ENCODE data around the gene FAIM2. TPM values are rescaled to one million over a fixed set of nuclear protein-coding genes. Genes with fewer than 3 reads are reported as not detected.

Gene FAIM2
- total and polyA plus RNA-seq, 2 experiments from 2014 or later: 0.61 to 2.0 TPM

GRCh38 chr12:49905718-49906314 is 2.1 kb upstream of the FAIM2 start:
- no peaks in the 10 kb centered on the region for H3F3A ChIP-seq (replicated peaks; ENCODE audit: low read depth)
- no peak overlapping the region for H3K4me2 ChIP-seq
- H3K27ac Mint-ChIP-seq: no peak overlapping the region
- H3K27me3 Mint-ChIP-seq (ENCODE audit: insufficient read depth, low read depth, poor library complexity): peaks cover 24% of the 10 kb centered on the region
- DNase-seq (ENCODE audit: low spot score) (no peak), ATAC-seq (no peak)
- H3K79me2 ChIP-seq (replicated peaks; ENCODE audit: insufficient read depth): no peaks in the 10 kb centered on the region
- H4K20me1 ChIP-seq (replicated peaks; ENCODE audit: insufficient read depth): no peaks in the 10 kb centered on the region
- no peak for TF ChIP-seq REST (IDR thresholded peaks at IDR 0.05; ENCODE audit: unreplicated experiment)
- TF ChIP-seq CREB1 (CRISPR knock-in tag; IDR thresholded peaks at IDR 0.05; ENCODE audit: low read depth): no peak
- no peak for TF ChIP-seq ZNF331 (CRISPR knock-in tag; IDR thresholded peaks at IDR 0.05; ENCODE audit: low read depth)
- TF ChIP-seq JUNB (IDR thresholded peaks at IDR 0.05; ENCODE audit: unreplicated experiment): no peak
- no peak for TF ChIP-seq EZH2phosphoT487 (IDR thresholded peaks at IDR 0.05; ENCODE audit: unreplicated experiment)
- no peak for TF ChIP-seq ZNF462 (CRISPR knock-in tag; IDR thresholded peaks at IDR 0.05)
- no peak for TF ChIP-seq NANOG (IDR thresholded peaks at IDR 0.05; ENCODE audit: borderline replicate concordance)
- TF ChIP-seq POLR2AphosphoS5 (IDR thresholded peaks at IDR 0.05; ENCODE audit: low read depth): no peak
- TF ChIP-seq ETS1 (IDR thresholded peaks at IDR 0.05): no peak
- TF ChIP-seq CTCF (conservative IDR thresholded peaks at IDR 0.05; ENCODE audit: low read depth in 2 of 2): no peak
- no peak for TF ChIP-seq EZH2 (IDR thresholded peaks at IDR 0.05; ENCODE audit: low read depth, unreplicated experiment)
- no peak for TF ChIP-seq ZNF114 (CRISPR knock-in tag; IDR thresholded peaks at IDR 0.05)
- TF ChIP-seq STAT1 (IDR thresholded peaks at IDR 0.05; ENCODE audit: unreplicated experiment): no peak
- peaks cover 37% of the 10 kb centered on the region for H3K4me1 Mint-ChIP-seq
- no peak overlapping the region for H3K4me3 ChIP-seq
- H3K4me3 Mint-ChIP-seq: no peak overlapping the region
- peaks cover 19% of the 10 kb centered on the region for H3K27me3 ChIP-seq (ENCODE audit: insufficient read depth)
- no peaks in the 10 kb centered on the region for H3K36me3 ChIP-seq (ENCODE audit: insufficient read depth)
- H3K9me2 ChIP-seq (ENCODE audit: insufficient read depth): no peaks in the 10 kb centered on the region
- peaks cover 6% of the 10 kb centered on the region; the same call in 1 of the 2 replicates for H3K4me1 ChIP-seq (ENCODE audit: insufficient read depth)
- H3K9me3 Mint-ChIP-seq: no peaks in the 10 kb centered on the region
- H3K27ac ChIP-seq (ENCODE audit: low read depth): no peak overlapping the region
- H3K36me3 Mint-ChIP-seq (ENCODE audit: low read depth): no peaks in the 10 kb centered on the region
- no peak overlapping the region for H2AFZ ChIP-seq

Data from GM23338 (cell line).